HEK293 (cell line): ENCODE measurements around the gene CILP.

Experiments used
- CTCF ChIP-seq: fragments of 450-650 bp; formaldehyde crosslinking; IDR thresholded peaks from 2 replicates; pipeline ENCODE4 v1.5.1; 2016; ENCODE audit warnings: missing biosample characterization, missing genetic modification characterization
- PRDM6 ChIP-seq: fragments of 450-650 bp; formaldehyde crosslinking; IDR thresholded peaks from 2 replicates; pipeline ENCODE4 v1.5.1; 2017; ENCODE audit warnings: missing biosample characterization, missing genetic modification characterization
- SETDB1 ChIP-seq: IDR thresholded peaks from one replicate; pipeline ENCODE4 v1.6.1; 2017; ENCODE audit warnings: mild to moderate bottlenecking, low read length, moderate library complexity, mixed read lengths; ENCODE audit not compliant: insufficient read length
- SP2 ChIP-seq: fragments of 450-650 bp; formaldehyde crosslinking; IDR thresholded peaks from 2 replicates; pipeline ENCODE4 v1.5.1; 2016; ENCODE audit warnings: missing biosample characterization, missing genetic modification characterization
- ZFP37 ChIP-seq: fragments of 450-650 bp; formaldehyde crosslinking; IDR thresholded peaks from 2 replicates; pipeline ENCODE4 v1.5.1; 2016; ENCODE audit warnings: missing biosample characterization, missing genetic modification characterization
- ZNF335 ChIP-seq: fragments of 450-650 bp; formaldehyde crosslinking; conservative IDR thresholded peaks from 2 replicates; pipeline ENCODE4 v1.5.1; 2016; ENCODE audit warnings: missing biosample characterization, missing genetic modification characterization
- ZNF394 ChIP-seq: fragments of 450-650 bp; formaldehyde crosslinking; IDR thresholded peaks from 2 replicates; pipeline ENCODE4 v1.5.1; 2016; ENCODE audit warnings: missing biosample characterization, missing genetic modification characterization, mild to moderate bottlenecking, moderate library complexity, borderline replicate concordance
- ZNF510 ChIP-seq: fragments of 450-650 bp; formaldehyde crosslinking; IDR thresholded peaks from 2 replicates; pipeline ENCODE4 v1.5.1; 2018; ENCODE audit warnings: mild to moderate bottlenecking, missing genetic modification characterization, missing biosample characterization; ENCODE audit not compliant: insufficient replicate concordance
- ZNF629 ChIP-seq: fragments of 450-650 bp; formaldehyde crosslinking; IDR thresholded peaks from 2 replicates; pipeline ENCODE4 v1.5.1; 2017; ENCODE audit warnings: missing biosample characterization, missing genetic modification characterization
- TF ChIP-seq, protein P1 (sequence below): fragments of 450-650 bp; formaldehyde crosslinking; IDR thresholded peaks from 2 replicates; pipeline ENCODE4 v1.5.1; 2016; ENCODE audit warnings: missing biosample characterization, missing genetic modification characterization
- TF ChIP-seq, protein P2 (sequence below): fragments of 450-650 bp; formaldehyde crosslinking; IDR thresholded peaks from 2 replicates; pipeline ENCODE4 v1.5.1; 2016; ENCODE audit warnings: missing biosample characterization, missing genetic modification characterization
- TF ChIP-seq, protein P3 (sequence below): fragments of 450-650 bp; formaldehyde crosslinking; IDR thresholded peaks from 2 replicates; pipeline ENCODE4 v1.5.1; 2016; ENCODE audit warnings: missing biosample characterization, missing genetic modification characterization

DNA sequence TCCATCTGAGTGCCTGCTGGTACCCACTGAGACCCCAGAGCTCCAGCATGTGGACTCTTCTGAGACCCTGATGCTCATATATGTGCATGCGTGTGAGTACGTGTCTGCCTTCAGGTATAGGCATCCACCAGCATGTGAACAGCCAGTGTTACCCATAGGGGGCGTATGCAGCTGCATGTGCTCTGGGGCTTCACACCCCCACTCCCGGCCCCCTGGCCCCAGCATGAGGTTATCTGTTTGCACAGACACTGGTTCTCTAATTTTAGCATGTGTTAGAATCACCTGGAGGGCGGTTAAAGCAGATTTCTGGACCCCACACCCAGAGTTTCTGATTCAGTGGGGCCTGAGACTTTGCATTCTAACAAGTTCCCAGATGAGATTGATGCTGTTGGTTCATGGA is 824 bp upstream of the CILP start:
- TF ChIP-seq ZFP37 (tag by site-specific recombination) (no peak), ZNF335 (tag by site-specific recombination) (no peak), CTCF (tag by site-specific recombination) (no peak), ZNF394 (tag by site-specific recombination) (no peak), ZNF510 (no peak), SETDB1 (no peak), PRDM6 (no peak), ZNF629 (tag by site-specific recombination) (no peak), SP2 (tag by site-specific recombination) (no peak)
- TF ChIP-seq, protein P1, sequence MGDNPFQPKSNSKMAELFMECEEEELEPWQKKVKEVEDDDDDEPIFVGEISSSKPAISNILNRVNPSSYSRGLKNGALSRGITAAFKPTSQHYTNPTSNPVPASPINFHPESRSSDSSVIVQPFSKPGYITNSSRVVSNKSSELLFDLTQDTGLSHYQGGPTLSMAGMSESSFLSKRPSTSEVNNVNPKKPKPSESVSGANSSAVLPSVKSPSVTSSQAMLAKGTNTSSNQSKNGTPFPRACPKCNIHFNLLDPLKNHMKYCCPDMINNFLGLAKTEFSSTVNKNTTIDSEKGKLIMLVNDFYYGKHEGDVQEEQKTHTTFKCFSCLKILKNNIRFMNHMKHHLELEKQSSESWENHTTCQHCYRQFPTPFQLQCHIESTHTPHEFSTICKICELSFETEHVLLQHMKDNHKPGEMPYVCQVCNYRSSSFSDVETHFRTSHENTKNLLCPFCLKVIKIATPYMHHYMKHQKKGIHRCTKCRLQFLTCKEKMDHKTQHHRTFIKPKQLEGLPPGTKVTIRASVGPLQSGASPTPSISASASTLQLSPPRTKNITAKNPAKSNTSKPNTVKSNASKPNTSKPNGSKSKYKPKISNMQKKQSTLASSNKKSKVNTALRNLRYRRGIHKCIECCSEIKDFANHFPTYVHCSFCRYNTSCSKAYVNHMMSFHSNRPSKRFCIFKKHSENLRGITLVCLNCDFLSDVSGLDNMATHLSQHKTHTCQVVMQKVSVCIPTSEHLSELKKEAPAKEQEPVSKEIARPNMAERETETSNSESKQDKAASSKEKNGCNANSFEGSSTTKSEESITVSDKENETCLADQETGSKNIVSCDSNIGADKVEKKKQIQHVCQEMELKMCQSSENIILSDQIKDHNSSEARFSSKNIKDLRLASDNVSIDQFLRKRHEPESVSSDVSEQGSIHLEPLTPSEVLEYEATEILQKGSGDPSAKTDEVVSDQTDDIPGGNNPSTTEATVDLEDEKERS (tag by site-specific recombination), result no peak
- TF ChIP-seq, protein P2, sequence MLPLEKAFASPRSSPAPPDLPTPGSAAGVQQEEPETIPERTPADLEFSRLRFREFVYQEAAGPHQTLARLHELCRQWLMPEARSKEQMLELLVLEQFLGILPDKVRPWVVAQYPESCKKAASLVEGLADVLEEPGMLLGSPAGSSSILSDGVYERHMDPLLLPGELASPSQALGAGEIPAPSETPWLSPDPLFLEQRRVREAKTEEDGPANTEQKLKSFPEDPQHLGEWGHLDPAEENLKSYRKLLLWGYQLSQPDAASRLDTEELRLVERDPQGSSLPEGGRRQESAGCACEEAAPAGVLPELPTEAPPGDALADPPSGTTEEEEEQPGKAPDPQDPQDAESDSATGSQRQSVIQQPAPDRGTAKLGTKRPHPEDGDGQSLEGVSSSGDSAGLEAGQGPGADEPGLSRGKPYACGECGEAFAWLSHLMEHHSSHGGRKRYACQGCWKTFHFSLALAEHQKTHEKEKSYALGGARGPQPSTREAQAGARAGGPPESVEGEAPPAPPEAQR, result no peak
- TF ChIP-seq, protein P3, sequence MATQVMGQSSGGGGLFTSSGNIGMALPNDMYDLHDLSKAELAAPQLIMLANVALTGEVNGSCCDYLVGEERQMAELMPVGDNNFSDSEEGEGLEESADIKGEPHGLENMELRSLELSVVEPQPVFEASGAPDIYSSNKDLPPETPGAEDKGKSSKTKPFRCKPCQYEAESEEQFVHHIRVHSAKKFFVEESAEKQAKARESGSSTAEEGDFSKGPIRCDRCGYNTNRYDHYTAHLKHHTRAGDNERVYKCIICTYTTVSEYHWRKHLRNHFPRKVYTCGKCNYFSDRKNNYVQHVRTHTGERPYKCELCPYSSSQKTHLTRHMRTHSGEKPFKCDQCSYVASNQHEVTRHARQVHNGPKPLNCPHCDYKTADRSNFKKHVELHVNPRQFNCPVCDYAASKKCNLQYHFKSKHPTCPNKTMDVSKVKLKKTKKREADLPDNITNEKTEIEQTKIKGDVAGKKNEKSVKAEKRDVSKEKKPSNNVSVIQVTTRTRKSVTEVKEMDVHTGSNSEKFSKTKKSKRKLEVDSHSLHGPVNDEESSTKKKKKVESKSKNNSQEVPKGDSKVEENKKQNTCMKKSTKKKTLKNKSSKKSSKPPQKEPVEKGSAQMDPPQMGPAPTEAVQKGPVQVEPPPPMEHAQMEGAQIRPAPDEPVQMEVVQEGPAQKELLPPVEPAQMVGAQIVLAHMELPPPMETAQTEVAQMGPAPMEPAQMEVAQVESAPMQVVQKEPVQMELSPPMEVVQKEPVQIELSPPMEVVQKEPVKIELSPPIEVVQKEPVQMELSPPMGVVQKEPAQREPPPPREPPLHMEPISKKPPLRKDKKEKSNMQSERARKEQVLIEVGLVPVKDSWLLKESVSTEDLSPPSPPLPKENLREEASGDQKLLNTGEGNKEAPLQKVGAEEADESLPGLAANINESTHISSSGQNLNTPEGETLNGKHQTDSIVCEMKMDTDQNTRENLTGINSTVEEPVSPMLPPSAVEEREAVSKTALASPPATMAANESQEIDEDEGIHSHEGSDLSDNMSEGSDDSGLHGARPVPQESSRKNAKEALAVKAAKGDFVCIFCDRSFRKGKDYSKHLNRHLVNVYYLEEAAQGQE, result no peak
